GM12878 (cell line): ENCODE results near the gene EVX2.

Experiments
- CBX3 ChIP-seq: fragments of 200-600 bp; sonication (generic); IDR thresholded peaks from 2 replicates; pipeline ENCODE4 v1.6.1; 2016; ENCODE audit warnings: low read depth, borderline replicate concordance
- EP300 ChIP-seq, 2 experiments: fragments of 150-350 bp in 1 of 2; IDR thresholded peaks; 2 replicates each; pipeline ENCODE4 v1.6.1; 2011 to 2012; ENCODE audit warnings: low read depth in 2 of 2, low read length in 2 of 2, borderline replicate concordance in 1 of 2, improper control_type of control experiment in 1 of 2, inconsistent platforms in 1 of 2; ENCODE audit not compliant: control insufficient read depth in 1 of 2
- JUND ChIP-seq: IDR thresholded peaks from 2 replicates; pipeline ENCODE4 v1.6.1; 2012; ENCODE audit warnings: low read depth, mild to moderate bottlenecking, low read length, improper control_type of control experiment, moderate library complexity
- POLR2A ChIP-seq: IDR thresholded peaks from 2 replicates; pipeline ENCODE4 v1.6.1; 2011; ENCODE audit warnings: low read depth, mild to moderate bottlenecking, low read length
- RFX5 ChIP-seq: IDR thresholded peaks from 2 replicates; pipeline ENCODE4 v1.6.1; 2011; ENCODE audit warnings: low read depth, low read length, improper control_type of control experiment
- SIX5 ChIP-seq: IDR thresholded peaks from 2 replicates; pipeline ENCODE4 v1.6.1; 2011; ENCODE audit warnings: mild to moderate bottlenecking, low read depth, low read length, moderate library complexity; ENCODE audit not compliant: severe bottlenecking
- TAF1 ChIP-seq: IDR thresholded peaks from 2 replicates; pipeline ENCODE4 v1.6.1; 2011; ENCODE audit warnings: mild to moderate bottlenecking, low read depth, low read length, borderline replicate concordance
- ZBED1 ChIP-seq: IDR thresholded peaks from 2 replicates; pipeline ENCODE4 v1.6.1; 2016; ENCODE audit warnings: borderline replicate concordance
- ZNF24 ChIP-seq: fragments of 450-650 bp; IDR thresholded peaks from 2 replicates; pipeline ENCODE4 v1.6.1; 2017; ENCODE audit warnings: antibody characterized with exemption, mild to moderate bottlenecking
- TF ChIP-seq, protein P1 (sequence below): fragments of 450-650 bp; IDR thresholded peaks from 2 replicates; pipeline ENCODE4 v1.6.1; 2017; ENCODE audit warnings: mild to moderate bottlenecking
- TF ChIP-seq, protein P2 (sequence below), 3 experiments: IDR thresholded peaks in 2 of 3; conservative IDR thresholded peaks in 1 of 3; 2 replicates each; pipeline ENCODE4 v1.5.1; 2011; ENCODE audit warnings: low read depth in 3 of 3, low read length in 3 of 3, mild to moderate bottlenecking in 3 of 3, control low read depth in 2 of 3, moderate library complexity in 2 of 3, inconsistent platforms in 1 of 3, mixed read lengths in 1 of 3; ENCODE audit not compliant: control insufficient read depth in 2 of 3, insufficient read depth in 1 of 3; ENCODE audit errors: extremely low read depth in 1 of 3
- TF ChIP-seq, protein P3 (sequence below): IDR thresholded peaks from 2 replicates; pipeline ENCODE4 v1.6.1; 2012; ENCODE audit warnings: low read depth, low read length, improper control_type of control experiment

DNA sequence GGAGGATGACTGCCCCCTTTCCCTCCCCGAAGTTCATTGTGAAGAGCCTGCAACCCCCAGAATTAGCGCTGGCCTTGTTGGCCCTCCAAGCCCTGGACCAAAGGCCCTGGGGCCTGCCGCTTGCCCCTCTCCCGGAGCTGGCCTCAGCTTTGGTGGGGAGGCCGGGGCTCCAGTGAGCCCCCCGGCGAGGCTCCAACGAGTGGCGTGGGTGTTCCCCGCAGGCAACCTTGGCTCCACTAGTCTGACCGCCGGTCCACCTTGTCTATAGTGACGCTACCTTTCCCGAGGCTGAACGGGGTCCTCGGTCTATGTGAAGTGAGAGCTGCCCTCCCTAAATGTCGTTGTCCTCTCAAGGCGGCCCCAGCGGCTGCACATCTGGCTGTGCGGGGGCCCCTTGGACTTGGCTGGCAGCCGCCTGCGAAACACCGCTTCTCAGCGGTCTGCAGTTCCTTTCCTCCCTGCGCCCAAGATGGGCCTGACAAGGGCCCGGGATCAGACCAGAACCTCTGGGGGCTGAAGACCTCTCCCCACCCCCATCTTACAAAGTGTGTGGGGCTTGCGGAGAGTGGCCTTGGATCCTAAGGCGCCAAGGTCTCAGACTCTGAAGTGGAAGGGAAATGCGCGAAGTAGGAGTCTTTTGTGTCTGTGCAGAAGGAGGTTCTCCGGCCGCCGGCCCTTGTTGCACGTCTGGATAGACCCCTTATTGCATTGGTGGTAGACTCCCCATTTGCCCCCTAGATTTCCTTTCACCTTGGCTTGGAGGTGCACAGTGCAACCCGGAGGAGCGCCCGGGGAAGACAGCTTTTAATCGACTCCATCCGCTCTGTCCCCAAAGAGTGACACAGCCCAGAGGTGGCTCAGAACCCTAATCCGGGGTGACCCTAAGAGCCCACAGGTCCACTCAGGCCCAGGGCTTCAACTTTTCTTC lies 28.9 kb upstream of the EVX2 start:
- TF ChIP-seq JUND (no peak), TAF1 (no peak), POLR2A (no peak), EP300 (IDR thresholded peaks at IDR 0.05; ENCODE audit: borderline replicate concordance in 1 of 2, control insufficient read depth in 1 of 2, low read depth in 2 of 2, low read length in 2 of 2) (no peak), ZNF24 (no peak), CBX3 (no peak), RFX5 (no peak), SIX5 (no peak), ZBED1 (no peak)
- TF ChIP-seq, protein P1, sequence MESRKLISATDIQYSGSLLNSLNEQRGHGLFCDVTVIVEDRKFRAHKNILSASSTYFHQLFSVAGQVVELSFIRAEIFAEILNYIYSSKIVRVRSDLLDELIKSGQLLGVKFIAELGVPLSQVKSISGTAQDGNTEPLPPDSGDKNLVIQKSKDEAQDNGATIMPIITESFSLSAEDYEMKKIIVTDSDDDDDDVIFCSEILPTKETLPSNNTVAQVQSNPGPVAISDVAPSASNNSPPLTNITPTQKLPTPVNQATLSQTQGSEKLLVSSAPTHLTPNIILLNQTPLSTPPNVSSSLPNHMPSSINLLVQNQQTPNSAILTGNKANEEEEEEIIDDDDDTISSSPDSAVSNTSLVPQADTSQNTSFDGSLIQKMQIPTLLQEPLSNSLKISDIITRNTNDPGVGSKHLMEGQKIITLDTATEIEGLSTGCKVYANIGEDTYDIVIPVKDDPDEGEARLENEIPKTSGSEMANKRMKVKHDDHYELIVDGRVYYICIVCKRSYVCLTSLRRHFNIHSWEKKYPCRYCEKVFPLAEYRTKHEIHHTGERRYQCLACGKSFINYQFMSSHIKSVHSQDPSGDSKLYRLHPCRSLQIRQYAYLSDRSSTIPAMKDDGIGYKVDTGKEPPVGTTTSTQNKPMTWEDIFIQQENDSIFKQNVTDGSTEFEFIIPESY: no peak
- TF ChIP-seq, protein P2, sequence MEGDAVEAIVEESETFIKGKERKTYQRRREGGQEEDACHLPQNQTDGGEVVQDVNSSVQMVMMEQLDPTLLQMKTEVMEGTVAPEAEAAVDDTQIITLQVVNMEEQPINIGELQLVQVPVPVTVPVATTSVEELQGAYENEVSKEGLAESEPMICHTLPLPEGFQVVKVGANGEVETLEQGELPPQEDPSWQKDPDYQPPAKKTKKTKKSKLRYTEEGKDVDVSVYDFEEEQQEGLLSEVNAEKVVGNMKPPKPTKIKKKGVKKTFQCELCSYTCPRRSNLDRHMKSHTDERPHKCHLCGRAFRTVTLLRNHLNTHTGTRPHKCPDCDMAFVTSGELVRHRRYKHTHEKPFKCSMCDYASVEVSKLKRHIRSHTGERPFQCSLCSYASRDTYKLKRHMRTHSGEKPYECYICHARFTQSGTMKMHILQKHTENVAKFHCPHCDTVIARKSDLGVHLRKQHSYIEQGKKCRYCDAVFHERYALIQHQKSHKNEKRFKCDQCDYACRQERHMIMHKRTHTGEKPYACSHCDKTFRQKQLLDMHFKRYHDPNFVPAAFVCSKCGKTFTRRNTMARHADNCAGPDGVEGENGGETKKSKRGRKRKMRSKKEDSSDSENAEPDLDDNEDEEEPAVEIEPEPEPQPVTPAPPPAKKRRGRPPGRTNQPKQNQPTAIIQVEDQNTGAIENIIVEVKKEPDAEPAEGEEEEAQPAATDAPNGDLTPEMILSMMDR (IDR thresholded peaks at IDR 0.05 in 2 of 3, conservative IDR thresholded peaks at IDR 0.05 in 1 of 3; ENCODE audit: control insufficient read depth in 2 of 3, extremely low read depth in 1 of 3, insufficient read depth in 1 of 3, low read depth in 3 of 3, low read length in 3 of 3): no peak
- TF ChIP-seq, protein P3, sequence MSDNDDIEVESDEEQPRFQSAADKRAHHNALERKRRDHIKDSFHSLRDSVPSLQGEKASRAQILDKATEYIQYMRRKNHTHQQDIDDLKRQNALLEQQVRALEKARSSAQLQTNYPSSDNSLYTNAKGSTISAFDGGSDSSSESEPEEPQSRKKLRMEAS: no peak
